Measurements from ENCODE around the gene ANKRD13D.

Gene ANKRD13D

DNA sequence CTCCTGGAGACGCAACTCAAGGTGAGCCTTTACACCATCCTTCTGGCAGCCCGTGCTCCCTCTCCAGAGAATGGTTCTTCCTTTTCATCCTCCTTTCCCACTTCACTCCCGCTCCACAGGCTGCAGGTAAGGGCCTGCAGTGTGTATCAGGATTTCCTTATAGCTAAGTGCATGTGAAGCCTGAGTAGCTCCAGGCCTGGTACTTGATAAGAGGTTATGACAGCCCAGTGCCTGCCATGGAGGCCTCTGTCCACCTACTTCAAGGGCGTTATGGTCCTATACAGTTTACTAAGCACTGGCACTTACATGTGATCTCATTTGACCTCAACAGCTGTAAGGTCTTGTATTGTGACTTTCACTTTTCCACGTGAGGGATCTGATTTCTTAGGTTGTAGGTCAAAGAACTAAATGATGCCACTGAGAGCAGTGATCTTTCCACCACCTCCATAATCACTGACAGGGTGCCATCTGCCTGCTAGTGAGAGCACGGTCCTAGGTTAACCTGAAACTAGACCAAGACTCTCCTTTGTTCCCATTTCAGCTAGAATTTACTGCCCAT is 32.3 kb downstream of the ANKRD13D start:
- DNase-seq: no peak

DNA sequence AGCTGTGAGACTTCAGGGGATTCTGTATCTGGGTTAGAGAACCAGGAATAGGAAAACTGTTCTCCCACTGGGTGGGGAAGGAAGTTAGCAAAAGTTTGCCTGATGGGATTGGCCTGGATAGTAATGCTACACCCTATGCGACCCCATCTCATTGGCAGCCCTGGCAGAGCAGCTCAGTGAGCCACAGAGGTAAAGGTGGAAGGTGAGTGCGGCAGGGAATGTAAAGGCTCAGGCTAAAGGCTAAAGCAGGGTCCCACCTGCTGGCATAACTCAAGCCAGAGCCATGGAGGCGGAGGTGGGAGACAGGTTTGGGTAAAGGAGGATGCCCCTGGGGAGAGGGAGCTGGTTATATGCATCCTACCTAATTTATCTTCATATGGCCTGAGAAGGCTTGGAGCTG is 32.9 kb downstream of the ANKRD13D start:
- DNase-seq: no peak

DNA sequence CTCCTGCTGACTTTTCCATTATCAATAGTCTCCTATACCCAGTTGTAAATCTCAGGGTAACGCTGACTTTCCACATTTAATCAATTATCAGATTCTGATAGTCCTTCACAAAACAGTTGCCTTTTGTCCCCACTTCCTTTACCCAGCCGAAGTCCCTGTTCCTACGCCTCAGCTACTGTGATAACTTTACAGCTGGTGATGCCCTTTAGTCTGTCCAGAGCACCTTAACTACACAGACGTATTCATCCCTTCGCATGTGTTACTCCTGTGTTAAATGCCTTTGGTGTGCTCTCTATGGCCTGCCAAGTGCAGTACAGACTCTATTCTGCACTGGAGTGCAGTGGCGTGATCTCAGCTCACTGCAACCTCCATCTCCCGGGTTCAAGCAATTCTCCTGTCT is 34.4 kb downstream of the ANKRD13D start:
- no peak for DNase-seq

DNA sequence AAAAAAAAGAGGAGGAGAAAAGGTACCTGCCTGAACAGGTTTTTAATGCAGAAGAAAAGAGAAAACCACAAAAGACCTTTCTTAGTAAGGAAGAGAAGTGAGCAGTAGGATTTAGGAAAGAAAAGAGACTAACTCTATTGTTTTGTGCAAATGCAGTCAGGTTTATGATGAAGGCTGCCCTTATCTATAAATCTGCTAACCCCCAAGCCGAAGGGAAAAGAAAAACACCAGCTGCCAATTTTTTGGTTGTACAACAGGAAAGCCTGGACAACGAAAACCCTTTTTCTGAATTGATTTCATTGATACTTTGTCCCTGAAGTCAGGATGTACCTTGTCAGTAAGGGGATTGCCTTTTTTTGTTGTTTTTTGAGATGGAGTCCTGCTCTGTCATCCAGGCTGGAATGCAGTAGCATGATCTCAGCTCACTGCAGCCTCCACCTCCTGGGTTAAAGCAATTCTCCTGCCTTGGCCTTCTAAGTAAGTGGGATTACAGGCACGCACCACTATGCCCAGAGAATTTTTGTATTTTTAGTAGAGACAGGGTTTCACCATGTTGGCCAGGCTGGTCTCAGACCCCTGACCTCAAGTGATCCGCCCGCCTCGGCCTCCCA is 43.1 kb downstream of the ANKRD13D start:
- DNase-seq: no peak

DNA sequence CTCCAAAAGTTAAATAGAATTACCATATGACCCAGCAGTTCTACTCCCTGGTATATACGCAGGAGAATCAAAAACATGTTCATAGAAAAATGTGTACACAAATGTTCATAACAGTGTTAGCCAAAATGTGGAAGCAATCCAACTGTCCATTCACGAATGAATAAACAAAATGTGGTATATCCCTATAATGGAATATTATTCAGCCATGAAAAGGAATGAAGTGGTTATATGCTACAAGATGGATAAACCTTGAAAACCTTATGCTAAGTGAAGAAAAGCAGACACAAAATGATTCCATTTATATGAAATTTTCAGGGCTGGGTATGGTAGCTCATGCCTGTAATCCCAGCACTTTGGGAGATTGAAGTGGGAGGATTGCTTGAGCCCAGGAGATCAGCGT is 48.2 kb downstream of the ANKRD13D start:
- no peak for DNase-seq

DNA sequence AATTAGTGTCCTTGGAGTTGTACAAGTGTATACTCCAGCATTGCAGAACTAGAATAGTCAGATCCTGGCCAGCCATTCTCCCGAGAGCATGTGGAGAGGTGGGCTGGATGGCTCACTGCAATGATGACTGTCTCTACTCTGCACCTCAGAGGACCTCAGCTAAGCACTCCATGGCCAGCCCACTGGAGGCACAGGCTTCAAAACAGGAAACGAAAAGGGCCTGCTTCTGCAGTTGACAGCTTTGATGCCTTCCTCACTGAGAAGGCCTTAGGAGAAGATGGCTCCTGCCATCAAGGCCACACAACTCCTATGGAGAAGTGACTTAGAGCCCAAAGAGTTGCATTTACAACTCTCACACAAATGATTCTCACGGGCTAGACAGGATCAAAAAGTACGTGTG is 55.2 kb downstream of the ANKRD13D start:
- DNase-seq: no peak

DNA sequence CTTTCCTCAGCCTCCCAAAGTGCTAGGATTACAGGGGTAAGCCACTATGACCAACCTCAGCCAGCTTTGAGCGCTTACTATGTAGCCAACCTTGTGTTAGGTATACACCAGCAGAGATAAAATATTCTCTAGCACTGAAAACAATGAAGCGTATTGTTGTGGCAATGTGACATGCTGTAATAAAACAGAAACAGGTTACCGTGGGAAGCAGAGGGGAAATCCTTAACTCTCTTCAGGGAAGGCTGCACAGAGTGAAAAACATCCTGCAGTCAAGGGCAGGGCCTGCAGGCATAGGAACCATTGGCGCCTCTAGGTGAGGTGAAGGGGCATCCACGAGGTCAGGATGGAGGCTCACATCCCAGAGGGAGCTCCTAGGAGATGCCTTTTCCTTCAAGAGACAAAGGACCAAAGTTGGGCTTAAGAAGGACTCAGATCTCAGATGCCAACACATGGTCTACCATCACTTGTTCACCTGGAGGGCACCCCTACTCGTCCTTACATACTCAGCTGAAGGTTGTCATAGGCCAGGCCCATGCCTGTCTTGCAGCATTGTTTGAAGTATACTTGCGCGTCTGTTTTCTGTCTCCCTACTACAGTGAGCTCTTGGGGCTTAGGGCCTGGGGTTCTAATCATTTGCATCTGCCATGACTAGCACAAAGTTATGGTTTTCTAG is 56.3 kb downstream of the ANKRD13D start:
- no peak for DNase-seq

DNA sequence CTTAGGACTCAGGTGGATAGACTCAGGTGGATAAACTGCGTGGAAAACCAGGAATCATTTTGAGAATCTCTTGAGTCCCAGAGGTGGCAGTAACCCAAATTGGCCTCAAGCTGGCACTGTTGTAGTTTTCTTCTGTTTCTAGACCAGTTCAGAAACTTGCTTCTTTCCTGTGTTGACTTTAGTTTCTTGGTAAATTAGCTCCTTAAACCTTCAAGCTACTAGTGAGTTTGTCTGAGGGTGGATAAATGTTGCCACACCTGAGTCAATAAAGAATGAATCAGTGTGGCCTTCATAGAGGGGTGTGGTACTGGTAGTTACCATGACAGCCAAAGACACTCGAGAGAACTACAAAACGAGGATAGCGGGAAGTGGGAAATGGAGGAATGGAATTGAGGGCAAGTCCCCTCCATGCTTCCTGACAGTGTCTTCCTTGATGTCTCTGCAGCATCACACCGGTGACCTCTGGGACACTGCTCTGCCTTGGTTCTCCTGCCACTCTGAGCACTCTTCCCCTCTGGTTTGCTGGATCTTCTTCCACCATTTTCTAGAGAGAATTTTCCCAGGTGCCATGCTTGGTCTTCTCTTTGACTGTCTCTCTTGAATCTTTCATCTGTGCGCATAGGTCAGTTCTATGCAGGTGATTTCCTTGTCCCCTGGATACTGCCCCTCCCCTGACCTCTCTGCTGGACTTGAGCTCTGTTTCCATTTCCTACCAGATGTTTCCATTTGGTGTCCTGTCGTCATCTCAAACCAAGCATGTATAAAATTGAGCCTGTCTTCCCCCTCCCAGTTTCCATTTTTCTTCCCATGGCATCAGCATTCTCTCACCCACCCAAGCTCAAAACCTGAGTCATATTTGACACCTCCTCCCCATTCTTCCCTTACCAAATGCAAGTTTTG is 57.1 kb downstream of the ANKRD13D start:
- DNase-seq: peak; percentile 59

DNA sequence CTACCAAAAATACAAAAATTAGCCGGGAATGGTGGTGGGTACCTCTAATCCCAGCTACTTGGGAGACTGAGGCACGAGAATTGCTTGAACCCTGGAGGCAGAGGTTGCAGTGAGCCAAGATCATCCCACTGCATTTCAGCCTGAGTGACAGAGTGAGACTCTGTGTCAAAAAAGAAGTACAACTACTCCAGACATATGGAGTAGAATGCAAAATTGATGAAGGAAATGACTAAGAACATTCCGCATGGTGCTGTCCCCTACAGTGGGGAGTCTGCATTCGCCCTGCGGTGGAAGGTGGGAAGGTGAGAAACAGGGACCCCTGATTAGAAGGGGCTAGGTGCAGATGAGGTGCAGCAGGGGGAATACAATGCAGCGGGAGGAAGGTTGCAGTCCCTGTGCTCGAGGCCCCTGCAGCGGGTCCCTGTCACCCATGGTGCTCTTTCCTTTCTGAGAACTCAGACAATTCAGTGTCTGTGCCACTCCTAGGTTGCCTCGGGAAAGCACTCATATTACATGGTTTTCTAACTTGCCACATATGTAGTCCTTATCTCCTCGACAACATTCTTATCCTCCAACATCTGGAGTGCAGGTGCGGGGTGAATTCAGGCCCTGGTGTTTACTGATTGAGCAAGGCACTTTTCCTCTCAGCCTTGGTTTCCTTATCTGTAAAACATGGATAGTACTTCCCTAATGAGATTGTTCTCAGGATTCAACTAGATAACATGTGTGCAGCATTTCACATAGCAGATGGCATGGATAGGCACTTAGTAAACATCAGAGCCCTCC is 59.1 kb downstream of the ANKRD13D start:
- DNase-seq: no peak

DNA sequence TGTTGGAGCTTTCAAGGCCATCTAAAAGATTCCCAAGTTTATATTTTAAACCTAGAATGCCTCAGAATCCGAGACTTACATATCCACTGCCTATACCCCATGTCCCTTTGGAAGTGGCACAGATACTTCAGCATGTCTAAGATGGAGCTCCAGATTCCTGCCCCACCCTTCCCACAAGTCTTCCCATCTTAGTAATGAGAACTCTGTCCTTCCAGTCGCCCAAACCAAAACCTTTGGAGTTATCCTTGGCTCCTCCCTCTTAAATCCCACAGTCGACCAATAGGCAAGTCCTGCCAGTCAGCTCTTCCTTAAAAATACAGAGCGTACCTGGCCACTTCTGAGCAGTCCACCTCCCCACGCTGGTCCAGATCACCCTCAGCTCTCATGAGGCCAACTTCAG is 59.9 kb downstream of the ANKRD13D start:
- DNase-seq: no peak

DNA sequence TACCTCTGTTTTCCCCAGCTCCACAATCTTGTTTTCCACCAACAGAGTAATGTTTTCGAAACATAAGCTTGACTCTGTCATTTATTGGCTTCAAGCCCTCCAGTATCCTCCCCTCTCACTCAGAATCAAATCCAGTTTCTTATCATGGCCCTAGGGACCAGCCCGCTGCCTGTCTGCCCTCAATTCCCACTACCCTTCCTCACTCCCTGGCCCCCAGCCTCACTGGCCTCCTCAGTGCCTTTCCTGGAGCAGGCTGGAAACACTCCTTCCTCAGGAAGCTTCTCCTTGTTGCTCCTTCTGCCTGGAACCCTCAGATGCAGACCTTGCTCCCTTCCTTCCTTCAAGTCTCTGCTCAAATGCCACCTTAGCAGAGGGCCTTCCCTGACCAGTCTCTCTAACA is 60.4 kb downstream of the ANKRD13D start:
- no peak for DNase-seq

DNA sequence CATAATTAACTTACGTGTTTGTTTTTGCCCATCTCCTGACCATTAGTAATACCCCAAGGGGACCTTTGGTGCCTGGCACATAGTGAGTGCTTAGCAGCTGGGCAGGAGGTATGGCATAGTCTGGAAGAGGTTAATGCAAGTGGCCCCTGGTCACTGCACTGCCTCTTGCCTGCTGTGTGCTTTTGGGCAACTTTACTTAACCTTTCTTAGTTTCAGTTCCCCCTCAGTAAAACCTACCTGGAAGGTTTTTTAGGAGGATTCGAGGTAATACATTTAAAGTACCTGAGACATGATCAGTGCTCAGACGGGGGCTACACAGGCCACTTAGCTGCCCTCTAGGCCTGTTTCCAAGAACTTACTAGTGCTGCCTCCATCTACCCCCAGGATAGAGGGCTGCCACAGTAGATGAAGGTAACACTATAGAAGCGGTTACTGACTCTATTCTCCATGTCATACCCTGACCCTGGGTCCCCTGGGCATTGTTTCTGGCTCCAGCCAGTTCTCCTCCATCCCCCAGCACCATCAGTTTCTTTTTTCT is 60.9 kb downstream of the ANKRD13D start:
- no peak for DNase-seq

DNA sequence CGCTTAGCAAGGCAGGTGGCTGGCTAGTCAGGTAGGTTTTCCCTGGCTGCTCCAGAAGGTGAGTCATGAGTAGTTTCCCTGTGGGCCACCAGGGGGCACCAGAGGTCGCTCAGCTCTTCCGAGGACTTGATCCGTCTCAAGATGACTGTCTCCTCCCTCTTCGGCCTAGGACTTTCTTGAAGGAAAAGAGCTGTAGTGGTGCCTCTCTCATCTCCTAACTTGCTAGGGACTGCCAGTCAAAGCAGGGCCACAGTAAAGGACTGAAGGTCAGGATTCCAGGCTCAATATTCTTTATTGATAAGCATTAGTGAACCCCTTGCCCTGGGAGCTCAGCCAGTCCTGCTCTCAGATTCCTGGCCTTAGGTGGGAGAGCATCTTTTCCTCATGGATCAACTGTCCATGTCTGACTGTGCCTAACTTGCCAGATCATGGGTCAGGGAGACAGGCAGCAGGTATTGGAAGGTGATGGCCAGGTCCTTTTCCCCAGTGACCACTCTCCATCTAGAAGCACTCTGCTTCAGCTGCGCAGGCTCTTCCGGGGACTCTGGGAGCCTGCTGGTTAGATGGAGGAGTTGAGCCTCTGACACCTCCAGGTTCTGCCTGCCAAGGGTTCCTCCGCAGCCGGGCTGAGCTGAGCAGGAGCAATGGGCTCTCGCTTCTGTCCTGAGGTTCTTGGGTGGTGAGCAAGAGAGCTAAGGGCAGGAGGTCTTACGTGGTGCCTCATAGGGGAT is 62.3 kb downstream of the ANKRD13D start:
- peak; percentile 82 for DNase-seq
